Measurements from ENCODE around the gene DDX31. TPM values are rescaled to one million over a fixed set of nuclear protein-coding genes. Genes with fewer than 3 reads are reported as not detected.
A peak's percentile ranks its signal among the peaks of the same experiment; 100 is the strongest.

Gene DDX31
- total RNA-seq, 1 donor from 2014 or later = 15.8 TPM

DNA sequence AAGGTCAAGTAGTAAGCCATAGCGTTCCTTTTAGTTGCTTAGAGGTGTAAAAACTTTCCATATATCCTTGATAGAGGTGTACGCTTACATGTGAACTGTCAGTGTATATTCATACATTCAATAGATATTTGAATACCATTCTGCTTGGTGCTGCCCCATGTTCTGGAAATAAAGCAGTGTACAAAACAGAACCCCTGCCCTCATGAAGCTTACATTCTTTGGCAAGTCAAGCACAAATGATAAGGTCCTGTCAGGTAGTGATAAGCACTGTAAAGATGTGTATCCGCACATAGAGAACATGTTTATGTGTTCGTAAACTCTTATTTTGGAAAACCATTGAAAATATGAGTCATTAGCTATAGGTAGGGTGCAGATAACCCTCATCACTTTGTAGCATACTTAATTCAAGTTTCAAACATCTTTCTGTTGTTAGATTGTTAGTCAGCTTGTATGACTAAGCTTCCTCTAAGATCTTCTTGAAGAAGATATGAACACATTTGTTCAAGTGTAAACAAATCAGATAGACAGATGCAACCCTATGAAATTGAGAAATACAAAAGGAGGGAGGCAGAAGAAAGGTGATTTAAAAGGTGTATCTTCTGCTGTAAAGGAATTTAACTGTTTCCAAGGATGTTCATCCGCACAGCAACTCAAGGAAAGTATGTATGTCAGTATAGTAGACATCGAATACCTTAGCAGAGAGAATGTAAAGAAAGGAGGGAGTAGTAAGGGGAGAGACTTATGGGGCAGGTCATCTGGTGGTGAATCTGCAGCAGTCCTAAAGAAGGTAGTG lies 2.0 kb upstream of the DDX31 start:
- Mint-ChIP-seq H3K4me1 (ENCODE audit: unreplicated experiment) (peaks cover 32% of the 10 kb centered on the region), H3K9me3 (ENCODE audit: unreplicated experiment) (no peaks in the 10 kb centered on the region), H3K4me3 (ENCODE audit: unreplicated experiment) (peak overlapping the region; percentile 98), H3K36me3 (ENCODE audit: low read depth, unreplicated experiment) (peaks cover 5% of the 10 kb centered on the region), H3K27ac (ENCODE audit: unreplicated experiment) (peak overlapping the region; percentile 93), H3K27me3 (ENCODE audit: unreplicated experiment) (peaks cover 8% of the 10 kb centered on the region)
- no peak for DNase-seq (ENCODE audit: low spot score)
- TF ChIP-seq, protein P1, sequence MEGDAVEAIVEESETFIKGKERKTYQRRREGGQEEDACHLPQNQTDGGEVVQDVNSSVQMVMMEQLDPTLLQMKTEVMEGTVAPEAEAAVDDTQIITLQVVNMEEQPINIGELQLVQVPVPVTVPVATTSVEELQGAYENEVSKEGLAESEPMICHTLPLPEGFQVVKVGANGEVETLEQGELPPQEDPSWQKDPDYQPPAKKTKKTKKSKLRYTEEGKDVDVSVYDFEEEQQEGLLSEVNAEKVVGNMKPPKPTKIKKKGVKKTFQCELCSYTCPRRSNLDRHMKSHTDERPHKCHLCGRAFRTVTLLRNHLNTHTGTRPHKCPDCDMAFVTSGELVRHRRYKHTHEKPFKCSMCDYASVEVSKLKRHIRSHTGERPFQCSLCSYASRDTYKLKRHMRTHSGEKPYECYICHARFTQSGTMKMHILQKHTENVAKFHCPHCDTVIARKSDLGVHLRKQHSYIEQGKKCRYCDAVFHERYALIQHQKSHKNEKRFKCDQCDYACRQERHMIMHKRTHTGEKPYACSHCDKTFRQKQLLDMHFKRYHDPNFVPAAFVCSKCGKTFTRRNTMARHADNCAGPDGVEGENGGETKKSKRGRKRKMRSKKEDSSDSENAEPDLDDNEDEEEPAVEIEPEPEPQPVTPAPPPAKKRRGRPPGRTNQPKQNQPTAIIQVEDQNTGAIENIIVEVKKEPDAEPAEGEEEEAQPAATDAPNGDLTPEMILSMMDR (IDR thresholded peaks at IDR 0.05; ENCODE audit: unreplicated experiment) = no peak

DNA sequence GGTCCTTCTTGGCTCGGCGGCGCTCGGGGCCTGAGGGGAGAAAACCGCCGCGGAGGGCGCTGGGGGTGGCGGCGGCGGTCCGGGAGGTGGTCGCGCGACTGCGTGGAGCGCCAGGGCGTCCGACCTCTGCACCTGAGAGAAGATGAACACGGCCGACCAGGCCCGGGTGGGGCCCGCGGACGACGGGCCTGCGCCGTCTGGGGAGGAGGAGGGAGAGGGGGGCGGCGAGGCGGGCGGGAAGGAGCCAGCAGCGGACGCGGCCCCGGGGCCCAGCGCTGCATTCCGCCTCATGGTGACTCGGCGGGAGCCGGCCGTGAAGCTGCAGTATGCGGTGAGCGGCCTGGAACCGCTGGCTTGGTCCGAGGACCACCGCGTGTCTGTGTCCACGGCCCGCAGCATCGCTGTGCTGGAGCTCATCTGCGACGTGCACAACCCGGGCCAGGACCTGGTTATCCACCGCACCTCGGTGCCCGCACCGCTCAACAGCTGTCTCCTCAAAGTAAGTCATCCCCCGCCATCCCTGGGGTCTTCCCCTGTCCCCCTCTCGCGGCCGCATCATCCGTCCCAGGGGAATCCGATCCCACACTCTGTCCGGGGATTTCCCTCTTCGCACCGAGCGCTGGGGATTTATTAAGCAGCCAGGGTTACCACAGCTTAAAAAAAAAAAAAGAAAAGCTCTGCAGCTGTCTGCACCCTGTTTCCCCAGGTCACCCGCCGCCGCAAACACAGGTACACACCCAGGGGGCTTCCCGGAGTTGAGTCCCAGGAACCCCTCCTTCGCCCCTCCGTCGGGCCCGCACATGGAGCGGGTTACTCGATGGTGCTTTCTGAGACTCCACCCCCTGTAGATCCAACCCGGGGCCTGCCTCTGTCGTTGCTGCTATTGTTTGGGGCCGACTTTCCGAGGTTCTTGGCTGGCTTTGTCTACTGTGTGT lies 941 bp upstream of the DDX31 start, which contains the start of gene GTF3C4:
Gene GTF3C4 (plus strand): TSS at position 8 of the 935 bp plus-strand sequence. CDS start 135 bp downstream, at position 143.
- peak within 1 kb of the TSS; percentile 98 for H3K4me3 Mint-ChIP-seq (ENCODE audit: unreplicated experiment)
- peak; percentile 51 for DNase-seq (ENCODE audit: low spot score)
- peaks cover 8% of the 10 kb centered on the region for H3K27me3 Mint-ChIP-seq (ENCODE audit: unreplicated experiment)
- H3K9me3 Mint-ChIP-seq (ENCODE audit: unreplicated experiment) = no peaks in the 10 kb centered on the region
- H3K27ac Mint-ChIP-seq (ENCODE audit: unreplicated experiment) = peak within 1 kb of the TSS; percentile 93
- TF ChIP-seq, protein P1 (IDR thresholded peaks at IDR 0.05; ENCODE audit: unreplicated experiment) = no peak
- peaks cover 32% of the 10 kb centered on the region for H3K4me1 Mint-ChIP-seq (ENCODE audit: unreplicated experiment)
- H3K36me3 Mint-ChIP-seq (ENCODE audit: low read depth, unreplicated experiment) = peaks cover 5% of the 10 kb centered on the region

DNA sequence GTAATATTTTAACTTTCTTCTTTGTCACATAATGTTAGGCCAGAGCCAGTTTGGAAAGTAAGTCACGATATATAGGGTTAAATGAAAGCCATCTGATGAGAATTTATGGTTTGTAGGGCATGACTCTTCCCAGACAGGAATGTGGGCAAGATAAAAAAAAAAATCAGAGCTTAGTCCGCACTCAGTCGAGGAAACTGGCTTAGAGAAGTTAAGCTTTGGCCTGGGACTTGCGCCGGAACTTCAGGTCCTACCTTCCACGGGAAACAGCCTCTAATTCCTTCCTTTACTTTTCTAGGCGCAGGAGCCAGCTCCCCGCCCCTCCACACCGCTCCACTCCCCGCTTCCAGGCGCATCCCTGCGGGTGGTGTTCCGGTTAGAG lies 475 bp downstream of the DDX31 start:
- TF ChIP-seq, protein P1 (IDR thresholded peaks at IDR 0.05; ENCODE audit: unreplicated experiment) = no peak
- Mint-ChIP-seq H3K9me3 (ENCODE audit: unreplicated experiment) (no peaks in the 10 kb centered on the region), H3K36me3 (ENCODE audit: low read depth, unreplicated experiment) (peaks cover 5% of the 10 kb centered on the region), H3K4me1 (ENCODE audit: unreplicated experiment) (peaks cover 31% of the 10 kb centered on the region), H3K27ac (ENCODE audit: unreplicated experiment) (peak overlapping the region; percentile 81), H3K4me3 (ENCODE audit: unreplicated experiment) (peak overlapping the region; percentile 91), H3K27me3 (ENCODE audit: unreplicated experiment) (peaks cover 8% of the 10 kb centered on the region)
- no peak for DNase-seq (ENCODE audit: low spot score)

DNA sequence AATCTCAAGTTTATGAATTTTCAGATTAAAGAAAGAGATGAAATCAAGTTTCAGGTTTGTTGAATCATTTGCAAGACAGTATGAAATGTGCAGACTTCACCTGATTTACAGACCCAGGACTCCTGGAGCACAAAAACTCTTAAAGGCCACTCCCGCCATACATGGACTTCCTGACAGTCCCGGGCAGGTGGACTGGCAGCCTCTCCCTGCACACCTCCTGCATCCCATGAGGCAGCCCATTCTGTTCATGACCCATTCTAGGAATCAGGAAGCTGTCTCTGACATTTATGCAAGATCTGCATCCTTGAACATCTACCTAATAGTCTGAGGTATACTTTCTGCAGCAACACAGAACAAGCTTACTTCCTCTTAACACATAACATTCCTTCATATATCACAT lies 5.9 kb downstream of the DDX31 start:
- Mint-ChIP-seq H3K4me3 (ENCODE audit: unreplicated experiment) (no peak overlapping the region), H3K27ac (ENCODE audit: unreplicated experiment) (no peak overlapping the region), H3K36me3 (ENCODE audit: low read depth, unreplicated experiment) (no peaks in the 10 kb centered on the region), H3K9me3 (ENCODE audit: unreplicated experiment) (no peaks in the 10 kb centered on the region), H3K4me1 (ENCODE audit: unreplicated experiment) (peaks cover 5% of the 10 kb centered on the region), H3K27me3 (ENCODE audit: unreplicated experiment) (peaks cover 2% of the 10 kb centered on the region)
- DNase-seq (ENCODE audit: low spot score) = no peak
- TF ChIP-seq, protein P1 (IDR thresholded peaks at IDR 0.05; ENCODE audit: unreplicated experiment) = no peak

Data from endothelial cell (in vitro differentiated cells).